ENCODE data around the gene ELF3. TPM values are rescaled to one million over a fixed set of nuclear protein-coding genes. Genes with fewer than 3 reads are reported as not detected.
A peak's percentile ranks its signal among the peaks of the same experiment; 100 is the strongest.

Gene ELF3
- total RNA-seq, 4 donors from 2014 or later, result 146 to 432 (median 253) TPM

GRCh38 chr1:201970334-201971159 is 39.8 kb upstream of the ELF3 start:
- no peak for TF ChIP-seq CTCF (IDR thresholded peaks at IDR 0.05)
- no peak for TF ChIP-seq POLR2A (IDR thresholded peaks at IDR 0.05)
- Histone ChIP-seq H3K4me3 (no peak overlapping the region), H3K36me3 (peaks cover 15 to 54% (median 27%) of the 10 kb centered on the region in 3 donors), H3K27ac (no peak overlapping the region), H3K27me3 (no peaks in the 10 kb centered on the region), H3K4me1 (peaks cover 5 to 8% (median 7%) of the 10 kb centered on the region in 3 donors), H3K9me3 (no peaks in the 10 kb centered on the region)
- intact Hi-C loops (cut with DNase I), result loop anchor here (5.0 kb wide), 2 partner anchors 73 to 93 kb away; no protein-coding TSS in a partner anchor
- no peak for DNase-seq
- WGBS, 2 donors, result 49 to 52% methylated on average over 9 of the region's 9 CpGs

- Histone ChIP-seq H3K27me3 (no peaks in the 10 kb centered on the region), H3K4me1 (peaks cover 9 to 47% (median 18%) of the 10 kb centered on the region in 3 donors), H3K4me3 (peak overlapping the region; percentile 65 to 99 (median 96)), H3K9me3 (no peaks in the 10 kb centered on the region), H3K36me3 (no peaks in the 10 kb centered on the region), H3K27ac (peak overlapping the region; percentile 88 to 97 (median 94))
- intact Hi-C loops (cut with DNase I), result no loop called here
- no peak for DNase-seq
- TF ChIP-seq CTCF (IDR thresholded peaks at IDR 0.05) (no peak), POLR2A (IDR thresholded peaks at IDR 0.05) (no peak)
- 11 to 30% methylated on average over 6 to 13 of the region's 31 CpGs for WGBS, 2 donors
Measured at GRCh38 chr1:201982082-201982622, 28.2 kb upstream of the ELF3 start.

DNA sequence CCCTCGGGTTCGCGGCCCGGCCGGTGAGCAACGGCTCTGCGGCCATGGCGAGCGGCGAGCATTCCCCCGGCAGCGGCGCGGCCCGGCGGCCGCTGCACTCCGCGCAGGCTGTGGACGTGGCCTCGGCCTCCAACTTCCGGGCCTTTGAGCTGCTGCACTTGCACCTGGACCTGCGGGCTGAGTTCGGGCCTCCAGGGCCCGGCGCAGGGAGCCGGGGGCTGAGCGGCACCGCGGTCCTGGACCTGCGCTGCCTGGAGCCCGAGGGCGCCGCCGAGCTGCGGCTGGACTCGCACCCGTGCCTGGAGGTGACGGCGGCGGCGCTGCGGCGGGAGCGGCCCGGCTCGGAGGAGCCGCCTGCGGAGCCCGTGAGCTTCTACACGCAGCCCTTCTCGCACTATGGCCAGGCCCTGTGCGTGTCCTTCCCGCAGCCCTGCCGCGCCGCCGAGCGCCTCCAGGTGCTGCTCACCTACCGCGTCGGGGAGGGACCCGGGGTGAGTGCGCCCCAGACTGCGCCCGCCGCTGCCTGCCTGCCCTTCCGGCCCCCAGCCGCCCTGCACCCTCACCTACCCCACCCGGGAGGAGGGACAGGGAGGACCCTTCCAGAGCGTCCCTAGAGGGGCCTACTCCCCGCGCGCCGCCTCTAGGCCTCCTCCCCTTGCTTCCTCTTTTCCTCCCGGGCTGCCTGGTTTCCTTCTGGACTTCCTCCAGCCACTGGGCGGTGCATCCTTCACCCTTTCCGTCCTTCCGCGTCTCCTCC is 27.6 kb upstream of the ELF3 start, which contains the start of gene RNPEP:
RNPEP (plus strand) TSS at position 26 of the 757 bp plus-strand sequence; CDS start at position 45, 19 bp downstream.
- intact Hi-C loops (cut with DNase I), result no loop called here
- H3K9me3 ChIP-seq, result no peaks in the 10 kb centered on the region
- peak within 1 kb of the TSS; percentile 65 to 99 (median 96) for H3K4me3 ChIP-seq
- 0 to 1% methylated on average over 9 to 16 of the region's 80 CpGs for WGBS, 2 donors
- DNase-seq, result no peak
- peak within 1 kb of the TSS; percentile 88 to 97 (median 94) for H3K27ac ChIP-seq
- TF ChIP-seq CTCF (IDR thresholded peaks at IDR 0.05), result peak in 3 of 6 experiments; percentile 17 to 48 (median 31)
- TF ChIP-seq POLR2A (IDR thresholded peaks at IDR 0.05), result peak in 2 of 4 donors; percentile 64 to 70
- peaks cover 9 to 54% (median 25%) of the 10 kb centered on the region in 3 donors for H3K4me1 ChIP-seq
- H3K27me3 ChIP-seq, result no peaks in the 10 kb centered on the region
- no peaks in the 10 kb centered on the region for H3K36me3 ChIP-seq

DNA sequence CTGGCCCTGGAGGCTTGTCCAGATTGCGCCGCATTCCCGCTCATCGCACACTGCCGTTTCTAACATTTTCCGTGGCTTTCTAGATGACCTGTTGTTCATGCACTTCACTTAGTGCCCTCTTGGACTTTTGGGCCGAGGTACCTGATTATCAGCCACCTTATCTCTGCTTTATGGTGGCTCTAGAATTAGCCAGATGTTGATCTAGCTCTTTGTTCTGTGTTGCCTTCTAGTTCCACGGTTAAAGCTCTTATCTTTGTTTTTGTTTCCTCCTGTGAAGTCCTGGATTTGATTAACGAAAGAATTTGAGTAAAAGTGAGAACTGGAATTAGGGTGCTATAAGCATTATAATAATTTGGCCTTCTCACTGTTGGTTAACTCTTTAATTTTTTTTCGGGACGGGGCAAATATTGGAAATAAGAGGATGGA is 27.0 kb upstream of the ELF3 start:
- Histone ChIP-seq H3K27me3 (no peaks in the 10 kb centered on the region), H3K4me1 (peaks cover 9 to 60% (median 29%) of the 10 kb centered on the region in 3 donors), H3K9me3 (no peaks in the 10 kb centered on the region), H3K27ac (peak overlapping the region; percentile 88 to 97 (median 94)), H3K4me3 (peak overlapping the region; percentile 65 to 99 (median 96)), H3K36me3 (no peaks in the 10 kb centered on the region)
- no peak for DNase-seq
- 7 to 8% methylated on average over 11 of the region's 11 CpGs for WGBS, 2 donors
- intact Hi-C loops (cut with DNase I), result no loop called here
- TF ChIP-seq POLR2A (IDR thresholded peaks at IDR 0.05) (no peak), CTCF (IDR thresholded peaks at IDR 0.05) (no peak)

Measured in esophagus squamous epithelium (tissue), 5 donors.